ENCODE data around the gene SERTAD3.
A peak's percentile ranks its signal among the peaks of the same experiment; 100 is the strongest.
"Not testable (repeated sequence)": the region's sequence is repeated elsewhere in the genome, so short reads cannot be mapped to it uniquely, and the experiment has no call there.

The SERTAD3 gene

DNA sequence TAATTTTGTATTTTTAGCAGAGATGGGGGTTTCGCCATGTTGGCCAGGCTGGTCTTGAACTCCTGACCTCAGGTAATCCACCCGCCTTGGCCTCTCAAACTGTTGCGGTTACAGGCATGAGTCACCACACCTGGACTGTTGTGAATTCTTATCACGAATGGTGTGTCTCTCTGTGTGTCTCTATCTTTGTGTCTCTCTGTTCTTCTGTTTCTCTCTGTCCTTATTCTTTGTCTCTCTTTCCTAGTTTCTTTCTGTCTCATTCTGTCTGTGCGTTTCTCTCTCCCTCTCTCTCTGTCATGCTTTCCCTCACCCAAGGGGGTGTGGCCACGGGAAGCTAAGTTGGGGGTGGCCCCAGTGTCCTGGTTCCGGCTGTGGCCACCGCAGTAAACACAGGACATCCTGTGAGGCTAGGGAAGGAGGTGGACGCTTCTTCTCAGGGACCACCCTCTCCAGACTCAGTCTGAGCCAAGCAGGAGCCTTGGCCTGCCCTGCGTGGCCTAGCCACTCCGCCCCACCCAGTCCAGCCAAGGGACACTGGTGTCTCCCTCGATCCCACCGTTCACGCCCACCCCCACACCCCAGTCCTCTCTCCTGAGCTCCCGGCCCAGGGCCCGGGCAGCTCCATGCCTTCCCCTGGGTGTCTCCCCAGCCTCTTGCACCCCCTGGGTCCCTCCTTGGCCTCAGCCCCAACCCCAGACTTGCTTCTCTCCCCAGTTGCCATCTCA is 27.1 kb downstream of the SERTAD3 start:
- no peak for TF ChIP-seq POLR2A (IDR thresholded peaks at IDR 0.05; ENCODE audit: low read length)
- peak in 1 of 2 experiments; percentile 41 for DNase-seq

- no peak for DNase-seq
- no peak for TF ChIP-seq POLR2A (IDR thresholded peaks at IDR 0.05; ENCODE audit: low read length)
- TF ChIP-seq GATA1 (IDR thresholded peaks at IDR 0.05; ENCODE audit: low read depth, low read length): no peak
Observed at GRCh38 chr19:40415768-40416167, 28.4 kb downstream of the SERTAD3 start.

GRCh38 chr19:40414542-40415535 is 29.3 kb downstream of the SERTAD3 start:
- no peak for TF ChIP-seq POLR2A (IDR thresholded peaks at IDR 0.05; ENCODE audit: low read length)
- no peak for DNase-seq

- TF ChIP-seq GATA1 (IDR thresholded peaks at IDR 0.05; ENCODE audit: low read depth, low read length): no peak
- TF ChIP-seq POLR2A (IDR thresholded peaks at IDR 0.05; ENCODE audit: low read length): no peak
- no peak for DNase-seq
Observed at GRCh38 chr19:40413291-40413845, 30.8 kb downstream of the SERTAD3 start, which contains the start of gene PRX. PRX (minus strand) TSS chr19:40413378; CDS start chr19:40407932, 5,446 bp downstream.

GRCh38 chr19:40412866-40413265 is 31.3 kb downstream of the SERTAD3 start:
- no peak for DNase-seq
- TF ChIP-seq POLR2A (IDR thresholded peaks at IDR 0.05; ENCODE audit: low read length): no peak
- TF ChIP-seq GATA1 (IDR thresholded peaks at IDR 0.05; ENCODE audit: low read depth, low read length): no peak

DNA sequence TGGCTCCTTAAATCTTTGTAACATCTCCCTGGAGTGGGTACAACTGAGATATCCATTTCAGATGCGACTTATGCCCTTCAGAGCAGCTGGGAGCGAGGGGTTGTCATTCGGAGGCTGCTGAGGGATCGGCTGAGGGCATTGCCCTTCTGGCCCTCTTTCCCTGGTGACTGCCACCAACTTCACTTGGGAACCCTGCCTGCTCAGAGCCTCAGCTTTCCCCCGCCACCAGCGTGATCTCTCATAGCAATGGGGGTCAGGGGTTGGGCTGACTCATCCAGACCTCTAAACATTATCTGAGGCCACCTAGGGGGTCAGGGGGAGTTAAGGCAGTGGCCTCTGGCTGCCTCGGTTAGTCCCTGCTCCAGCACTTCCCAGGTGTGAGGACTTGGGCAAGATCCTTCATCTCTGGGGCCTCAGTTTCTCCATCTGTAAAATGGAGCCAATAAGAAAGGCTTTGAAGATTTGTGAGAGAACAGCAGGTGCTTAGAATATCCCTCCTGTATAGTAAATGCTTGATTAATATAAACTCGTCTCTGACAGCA is 32.1 kb downstream of the SERTAD3 start:
- DNase-seq: no peak
- no peak for TF ChIP-seq POLR2A (IDR thresholded peaks at IDR 0.05; ENCODE audit: low read length)
- no peak for TF ChIP-seq GATA1 (IDR thresholded peaks at IDR 0.05; ENCODE audit: low read depth, low read length)

DNA sequence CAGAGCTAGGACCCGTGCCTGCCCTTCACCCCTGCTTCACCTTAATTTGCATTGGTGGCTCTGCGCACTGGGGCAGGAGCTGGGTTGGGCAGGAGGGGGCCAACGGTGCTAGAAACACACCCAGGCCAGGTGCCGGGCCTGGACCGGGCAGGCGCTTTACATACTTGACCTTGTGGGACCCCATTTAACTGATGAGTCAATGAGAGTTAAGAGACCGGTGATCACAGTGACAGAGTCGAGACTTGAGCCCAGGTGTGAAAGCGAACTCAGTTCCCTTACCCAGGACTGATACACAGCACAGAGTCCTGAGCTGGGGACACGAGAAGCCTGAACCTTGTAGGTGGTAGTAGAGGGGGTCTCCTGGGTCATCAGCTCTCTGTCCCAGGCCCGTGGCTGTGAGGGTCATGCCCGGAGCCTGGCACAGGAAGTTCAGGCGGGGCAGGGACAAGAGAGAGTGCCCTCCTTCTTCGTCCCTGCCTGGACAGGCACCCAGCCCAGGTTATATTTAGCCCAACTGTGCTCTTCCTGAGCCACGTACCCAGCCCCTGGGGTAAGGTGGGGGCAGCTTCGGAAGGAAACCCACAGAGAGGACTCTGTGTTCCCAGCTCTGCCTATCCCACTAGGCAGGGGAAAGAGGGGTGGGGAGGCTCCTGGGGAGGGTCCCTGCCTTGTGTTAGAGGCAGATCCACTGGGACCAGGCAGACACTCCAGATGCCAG is 32.9 kb downstream of the SERTAD3 start:
- no peak for DNase-seq
- TF ChIP-seq POLR2A (IDR thresholded peaks at IDR 0.05; ENCODE audit: low read length): no peak
- TF ChIP-seq GATA1 (IDR thresholded peaks at IDR 0.05; ENCODE audit: low read depth, low read length): no peak

GRCh38 chr19:40410030-40410389 is 34.1 kb downstream of the SERTAD3 start:
- DNase-seq: no peak
- no peak for TF ChIP-seq POLR2A (IDR thresholded peaks at IDR 0.05; ENCODE audit: low read length)
- TF ChIP-seq GATA1 (IDR thresholded peaks at IDR 0.05; ENCODE audit: low read depth, low read length): no peak

GRCh38 chr19:40408598-40408925 is 35.6 kb downstream of the SERTAD3 start:
- not testable (repeated sequence) for DNase-seq

- TF ChIP-seq POLR2A (IDR thresholded peaks at IDR 0.05; ENCODE audit: low read length) (no peak), GATA1 (IDR thresholded peaks at IDR 0.05; ENCODE audit: low read depth, low read length) (no peak)
- DNase-seq: peak; percentile 63 to 75
Observed at GRCh38 chr19:40407714-40408597, 36.2 kb downstream of the SERTAD3 start.

- no peak for TF ChIP-seq POLR2A (IDR thresholded peaks at IDR 0.05; ENCODE audit: low read length)
- TF ChIP-seq GATA1 (IDR thresholded peaks at IDR 0.05; ENCODE audit: low read depth, low read length): no peak
- DNase-seq: peak; percentile 80 to 82
Observed at GRCh38 chr19:40403262-40403984, 40.7 kb downstream of the SERTAD3 start.

DNA sequence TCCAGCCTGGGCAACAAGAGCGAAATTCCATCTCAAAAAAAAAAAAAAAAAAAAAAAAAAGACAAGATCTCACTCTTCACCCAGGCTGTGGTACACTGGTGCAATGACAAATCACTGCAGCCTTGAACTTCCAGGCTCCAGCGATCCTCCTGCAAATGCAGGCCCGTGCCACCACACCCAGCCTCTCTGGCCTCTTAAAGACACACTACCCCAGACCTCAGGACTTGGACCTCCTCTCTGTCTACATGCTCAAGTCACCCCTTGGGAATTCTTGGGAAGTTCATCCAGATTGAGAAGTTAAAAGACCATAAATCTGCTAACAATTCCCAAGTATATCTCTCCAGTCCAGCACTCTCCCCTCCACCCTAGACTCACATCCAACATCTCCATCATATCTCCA is 43.6 kb downstream of the SERTAD3 start:
- no peak for DNase-seq
- TF ChIP-seq GATA1 (IDR thresholded peaks at IDR 0.05; ENCODE audit: low read depth, low read length) (no peak), POLR2A (IDR thresholded peaks at IDR 0.05; ENCODE audit: low read length) (no peak)
